HCT116 (cell line): Measurements from ENCODE around the gene STRADA. TPM values are rescaled to one million over a fixed set of nuclear protein-coding genes. Genes with fewer than 3 reads are reported as not detected.
A peak's percentile ranks its signal among the peaks of the same experiment; 100 is the strongest.

Source experiments
- ATAC-seq: fragments of 200-7000 bp; cut with Tn5 transposase; 2 replicates; pipeline ENCODE4 v1.9.1; 2020; ENCODE audit warnings: mild to moderate bottlenecking, moderate library complexity
- BruUV-seq: library from RNA; stranded (reverse); fragments of 400-500 nt; replicated peaks from 2 replicates; lab custom pipeline; 2021; lab: Mats Ljungman, UMichigan
- CTCF ChIA-PET: fragments of 300-600 bp; sonication (Branson Sonifier 250); formaldehyde crosslinking; loops from one replicate; lab custom pipeline; 2021; ENCODE audit warnings: antibody characterized with exemption; lab: Charles Lee
- POLR2A ChIA-PET: fragments of 300-600, 350-600 bp; sonication (Branson Sonifier 250); formaldehyde crosslinking; loops from one replicate; lab custom pipeline; 2021; ENCODE audit warnings: antibody characterized with exemption; lab: Charles Lee
- RAD21 ChIA-PET, 2 experiments: fragments of 300-600 bp; sonication (Branson Sonifier 250); formaldehyde crosslinking; loops; one replicate each; lab custom pipeline; 2023; ENCODE audit warnings: low total read pairs in 2 of 2; ENCODE audit not compliant: uncharacterized antibody in 2 of 2, unreplicated experiment in 2 of 2, low non-redundant PET in 1 of 2; lab: Charles Lee
- DNase-seq: peaks from one replicate; pipeline ENCODE4 v3.0.0-alpha.2; 2010; ENCODE audit warnings: low read depth, low spot score
- H2AFZ ChIP-seq: fragments of 200-600 bp; shearing (Covaris generic), sonication (generic); 2 replicates; pipeline ENCODE4 v1.6.1; 2017; ENCODE audit warnings: low read depth, mixed run types, mixed read lengths, antibody characterized with exemption, low read length; ENCODE audit not compliant: poor library complexity, severe bottlenecking
- H3K27ac ChIP-seq: 2 replicates; pipeline ENCODE4 v1.5.1; 2012; ENCODE audit warnings: low read depth, low read length
- H3K27me3 ChIP-seq: fragments of 200-600 bp; sonication (generic); 2 replicates; pipeline ENCODE4 v1.6.1; 2016; ENCODE audit warnings: mixed run types, low read length, mixed read lengths; ENCODE audit not compliant: insufficient read depth
- H3K36me3 ChIP-seq, 2 experiments: fragments of 200-500 bp in 1 of 2; fragments of 200-600 bp in 1 of 2; sonication (Bioruptor generic) in 1 of 2; sonication (generic) in 1 of 2; 2 replicates each; pipeline versions ENCODE4 v1.5.1 to v1.6.1; 2014 to 2016; ENCODE audit warnings: low read length in 2 of 2, inconsistent platforms in 1 of 2, mixed read lengths in 1 of 2, mixed run types in 1 of 2; ENCODE audit not compliant: insufficient read depth in 2 of 2, control insufficient read depth in 1 of 2
- H3K4me1 ChIP-seq, 2 experiments: fragments of 200-600 bp in 1 of 2; sonication (generic) in 1 of 2; 2 replicates each; pipeline versions ENCODE4 v1.5.1 to v1.6.1; 2012 to 2017; ENCODE audit warnings: low read length in 2 of 2, inconsistent platforms in 1 of 2, mild to moderate bottlenecking in 1 of 2, mixed read lengths in 1 of 2, mixed run types in 1 of 2, moderate library complexity in 1 of 2; ENCODE audit not compliant: insufficient read depth in 2 of 2, control insufficient read depth in 1 of 2
- H3K4me2 ChIP-seq: fragments of 200-600 bp; sonication (generic); 2 replicates; pipeline ENCODE4 v1.6.1; 2017; ENCODE audit warnings: mixed run types, low read length, mixed read lengths
- H3K4me3 ChIP-seq, 2 experiments: fragments of 200-600 bp in 1 of 2; sonication (generic) in 1 of 2; replicated peaks in 1 of 2; 2 replicates each; pipeline ENCODE4 v1.5.1; 2011 to 2016; ENCODE audit warnings: low read length in 2 of 2, control low read depth in 1 of 2, low read depth in 1 of 2, mild to moderate bottlenecking in 1 of 2, mixed read lengths in 1 of 2, mixed run types in 1 of 2
- H3K79me2 ChIP-seq: fragments of 200-600 bp; sonication (generic); 2 replicates; pipeline ENCODE4 v1.6.1; 2017; ENCODE audit warnings: mild to moderate bottlenecking, mixed run types, low read length, moderate library complexity, mixed read lengths; ENCODE audit not compliant: insufficient read depth
- H3K9ac ChIP-seq: fragments of 200-600 bp; sonication (generic); 2 replicates; pipeline ENCODE4 v1.6.1; 2016; ENCODE audit warnings: low read length, mixed read lengths
- H3K9me2 ChIP-seq: fragments of 200-600 bp; sonication (generic), shearing (Covaris generic); 2 replicates; pipeline ENCODE4 v1.6.1; 2017; ENCODE audit warnings: mixed run types, mild to moderate bottlenecking, moderate library complexity; ENCODE audit not compliant: insufficient read depth
- H3K9me3 ChIP-seq, 2 experiments: fragments of 200-500 bp in 1 of 2; fragments of 200-600 bp in 1 of 2; sonication (Bioruptor generic) in 1 of 2; sonication (generic) in 1 of 2; 2 replicates each; pipeline ENCODE4 v1.6.1; 2014 to 2017; ENCODE audit warnings: low read length in 2 of 2, mixed read lengths in 2 of 2, inconsistent platforms in 1 of 2, low read depth in 1 of 2, mild to moderate bottlenecking in 1 of 2, mixed run types in 1 of 2, moderate library complexity in 1 of 2; ENCODE audit not compliant: control insufficient read depth in 1 of 2, insufficient read depth in 1 of 2
- H4K20me1 ChIP-seq: fragments of 200-600 bp; sonication (generic), shearing (Covaris generic); 2 replicates; pipeline ENCODE4 v1.6.1; 2017; ENCODE audit warnings: mixed run types, mild to moderate bottlenecking, moderate library complexity; ENCODE audit not compliant: insufficient read depth
- ATF3 ChIP-seq: IDR thresholded peaks from 2 replicates; pipeline ENCODE4 v1.6.1; 2012
- CTCF ChIP-seq, 3 experiments: fragments of 200-600 bp in 1 of 3; sonication (generic) in 1 of 3; IDR thresholded peaks in 2 of 3; conservative IDR thresholded peaks in 1 of 3; 2 replicates each; pipeline ENCODE4 v1.5.1; 2012 to 2017; ENCODE audit warnings: low read depth in 2 of 3, low read length in 2 of 3, antibody characterized with exemption in 1 of 3, borderline replicate concordance in 1 of 3, control low read depth in 1 of 3, mild to moderate bottlenecking in 1 of 3, mixed read lengths in 1 of 3, mixed run types in 1 of 3, moderate library complexity in 1 of 3; ENCODE audit not compliant: insufficient read depth in 1 of 3
- ELF1 ChIP-seq: IDR thresholded peaks from 2 replicates; pipeline ENCODE4 v1.6.1; 2012; ENCODE audit warnings: low read depth, borderline replicate concordance
- EZH2 ChIP-seq: fragments of 200-600 bp; sonication (generic); IDR thresholded peaks from 2 replicates; pipeline ENCODE4 v1.6.1; 2017; ENCODE audit warnings: antibody characterized with exemption, mixed run types
- EZH2phosphoT487 ChIP-seq: fragments of 200-600 bp; IDR thresholded peaks from 2 replicates; pipeline ENCODE4 v1.6.1; 2018; ENCODE audit warnings: antibody characterized with exemption, borderline replicate concordance
- JUND ChIP-seq: IDR thresholded peaks from 2 replicates; pipeline ENCODE4 v1.6.1; 2012
- RAD21 ChIP-seq: IDR thresholded peaks from 2 replicates; pipeline ENCODE4 v1.6.1; 2012; ENCODE audit warnings: low read depth, mild to moderate bottlenecking
- SIN3A ChIP-seq: IDR thresholded peaks from 2 replicates; pipeline ENCODE4 v1.6.1; 2012; ENCODE audit warnings: low read depth
- SP1 ChIP-seq: IDR thresholded peaks from 2 replicates; pipeline ENCODE4 v1.6.1; 2012; ENCODE audit warnings: low read depth
- YY1 ChIP-seq: IDR thresholded peaks from 2 replicates; pipeline ENCODE4 v1.6.1; 2011; ENCODE audit warnings: low read length, low read depth, moderate library complexity, mild to moderate bottlenecking; ENCODE audit not compliant: insufficient replicate concordance; ENCODE audit errors: extremely low read depth
- ZBTB33 ChIP-seq: IDR thresholded peaks from 2 replicates; pipeline ENCODE4 v1.6.1; 2011; ENCODE audit warnings: mild to moderate bottlenecking, low read length, moderate library complexity; ENCODE audit not compliant: insufficient replicate concordance; ENCODE audit errors: extremely low read depth
- intact Hi-C: fragments of 100-400 bp; cut with micrococcal nuclease; formaldehyde crosslinking; loops from 2 replicates; pipeline ENCODE4 v1.10.0; 2022
- total RNA-seq: library from RNA; stranded (reverse); gene quantifications from one replicate; pipeline ENCODE4 v1.2.1, GENCODE V29; 2021; ENCODE audit not compliant: unreplicated experiment

STRADA gene
- total RNA-seq, 1 experiment from 2014 or later, result 38.0 TPM

GRCh38 chr17:63692195-63692816 lies 49.3 kb downstream of the STRADA start:
- H3K36me3 ChIP-seq, result peaks cover 3 to 5% of the 10 kb centered on the region in 2 experiments; a peak in 2 of 4 replicates
- no peak overlapping the region for H2AFZ ChIP-seq
- H3K4me3 ChIP-seq, result no peak overlapping the region
- H3K79me2 ChIP-seq, result no peaks in the 10 kb centered on the region
- H3K9ac ChIP-seq, result no peak overlapping the region
- H3K4me2 ChIP-seq, result no peak overlapping the region
- CTCF ChIA-PET, result interaction anchor here (0.8 kb wide), 1 partner anchor 9 kb away, joined by 3 read pairs; no protein-coding TSS in a partner anchor
- BruUV-seq, result no TSS peak
- no peaks in the 10 kb centered on the region for H4K20me1 ChIP-seq
- H3K27me3 ChIP-seq, result no peaks in the 10 kb centered on the region
- intact Hi-C loops, result no loop called here
- no peaks in the 10 kb centered on the region for H3K9me2 ChIP-seq
- DNase-seq, result no peak
- no peaks in the 10 kb centered on the region for H3K9me3 ChIP-seq
- peaks cover 0 to 3% of the 10 kb centered on the region in 2 experiments; a peak in 1 of 4 replicates for H3K4me1 ChIP-seq
- no peak overlapping the region for H3K27ac ChIP-seq
- RAD21 ChIA-PET, result no interaction called here
- peak; percentile 31; the same call in 1 of the 2 replicates for ATAC-seq
- POLR2A ChIA-PET, result interaction anchor here (0.5 kb wide), 1 partner anchor 151 kb away, joined by 5 read pairs; no protein-coding TSS in a partner anchor
- peak in 1 of 3 experiments; percentile 14; a peak in 1 of 6 replicates for TF ChIP-seq CTCF (IDR thresholded peaks at IDR 0.05 in 2 of 3, conservative IDR thresholded peaks at IDR 0.05 in 1 of 3; ENCODE audit: borderline replicate concordance in 1 of 3, insufficient read depth in 1 of 3, low read depth in 2 of 3, low read length in 2 of 3)
- peak; percentile 32 for TF ChIP-seq RAD21
- TF ChIP-seq YY1, result no peak

GRCh38 chr17:63689479-63689878 lies 52.1 kb downstream of the STRADA start:
- H2AFZ ChIP-seq, result no peak overlapping the region
- DNase-seq (no peak), ATAC-seq (no peak)
- no peaks in the 10 kb centered on the region for H3K9me2 ChIP-seq
- intact Hi-C loops, result no loop called here
- H3K9me3 ChIP-seq, result no peaks in the 10 kb centered on the region
- peaks cover 3 to 5% of the 10 kb centered on the region in 2 experiments; a peak in 2 of 4 replicates for H3K36me3 ChIP-seq
- ChIA-PET POLR2A (no interaction called here), CTCF (no interaction called here), RAD21 (no interaction called here)
- H3K4me1 ChIP-seq, result no peaks in the 10 kb centered on the region
- no peaks in the 10 kb centered on the region for H4K20me1 ChIP-seq
- no peak overlapping the region for H3K4me3 ChIP-seq
- H3K27ac ChIP-seq, result no peak overlapping the region
- H3K27me3 ChIP-seq, result no peaks in the 10 kb centered on the region
- no peak overlapping the region for H3K4me2 ChIP-seq
- no peaks in the 10 kb centered on the region for H3K79me2 ChIP-seq
- H3K9ac ChIP-seq, result no peak overlapping the region
- BruUV-seq, result no TSS peak
- TF ChIP-seq YY1 (no peak), ZBTB33 (no peak), SIN3A (no peak), JUND (no peak), ELF1 (no peak), EZH2phosphoT487 (no peak), ATF3 (no peak), EZH2 (no peak), CTCF (IDR thresholded peaks at IDR 0.05 in 2 of 3, conservative IDR thresholded peaks at IDR 0.05 in 1 of 3; ENCODE audit: borderline replicate concordance in 1 of 3, insufficient read depth in 1 of 3, low read depth in 2 of 3, low read length in 2 of 3) (no peak), SP1 (no peak)
